MCF 10A (cell line): ENCODE measurements around the gene CCNH. TPM values are rescaled to one million over a fixed set of nuclear protein-coding genes. Genes with fewer than 3 reads are reported as not detected.
A peak's percentile ranks its signal among the peaks of the same experiment; 100 is the strongest.

Source experiments
- BruUV-seq: library from RNA; stranded (reverse); fragments of 400-500 nt; replicated peaks from 2 replicates; lab custom pipeline; 2021; lab: Mats Ljungman, UMichigan
- CTCF ChIA-PET: fragments of 300-600 bp; sonication (Branson Sonifier 250); formaldehyde crosslinking; extraction: SDS; loops from one replicate; lab custom pipeline; 2021; ENCODE audit warnings: antibody characterized with exemption, inconsistent platforms; lab: Yijun Ruan, JAX
- POLR2A ChIA-PET: fragments of 300-600, 350-650 bp; sonication (Branson Sonifier 250); formaldehyde crosslinking; extraction: SDS; loops from one replicate; lab custom pipeline; 2020; ENCODE audit warnings: antibody characterized with exemption, inconsistent platforms; lab: Yijun Ruan, JAX
- DNase-seq: peaks from one replicate; pipeline ENCODE4 v3.0.0-alpha.2; 2018; ENCODE audit not compliant: unreplicated experiment
- H3K27ac Mint-ChIP-seq: one replicate; pipeline ENCODE4 v1.8.0; 2022; ENCODE audit warnings: mild to moderate bottlenecking, low read depth, mixed read lengths; ENCODE audit not compliant: unreplicated experiment
- H3K27me3 Mint-ChIP-seq: one replicate; pipeline ENCODE4 v1.8.0; 2022; ENCODE audit warnings: mixed read lengths; ENCODE audit not compliant: insufficient read depth, unreplicated experiment
- H3K36me3 Mint-ChIP-seq: one replicate; pipeline ENCODE4 v1.8.0; 2022; ENCODE audit warnings: mild to moderate bottlenecking, moderate library complexity, mixed read lengths; ENCODE audit not compliant: insufficient read depth, unreplicated experiment
- H3K4me1 Mint-ChIP-seq: one replicate; pipeline ENCODE4 v1.8.0; 2022; ENCODE audit warnings: mixed read lengths; ENCODE audit not compliant: insufficient read depth, unreplicated experiment
- H3K4me3 Mint-ChIP-seq: one replicate; pipeline ENCODE4 v1.8.0; 2022; ENCODE audit warnings: mild to moderate bottlenecking, moderate library complexity, mixed read lengths; ENCODE audit not compliant: unreplicated experiment
- H3K9me3 Mint-ChIP-seq: one replicate; pipeline ENCODE4 v1.8.0; 2022; ENCODE audit warnings: mixed read lengths; ENCODE audit not compliant: unreplicated experiment
- CTCF ChIP-seq: fragments of 200-600 bp; IDR thresholded peaks from one replicate; pipeline ENCODE4 v1.8.0; 2022; ENCODE audit warnings: antibody characterized with exemption, mild to moderate bottlenecking; ENCODE audit not compliant: unreplicated experiment
- intact Hi-C: fragments of 100-400 bp; cut with micrococcal nuclease; formaldehyde crosslinking; loops from 2 replicates; pipeline ENCODE4 v1.14.1; 2022
- total RNA-seq: library from RNA; stranded (reverse); gene quantifications from 2 replicates; pipeline ENCODE4 v1.2.3, GENCODE V29; 2022

The CCNH gene
- total RNA-seq, 1 experiment from 2014 or later: 51.5 TPM

GRCh38 chr5:87423755-87424154 lies 11.0 kb upstream of the CCNH start:
- CTCF ChIA-PET: interaction anchor here (0.6 to 1.0 kb wide), 3 partner anchors 143 to 1257 kb away, joined by 3 to 4 read pairs (median 3); no protein-coding TSS in a partner anchor

GRCh38 chr5:87421307-87421706 lies 8.6 kb upstream of the CCNH start:
- no peaks in the 10 kb centered on the region for H3K27me3 Mint-ChIP-seq
- DNase-seq: peak; percentile 54
- BruUV-seq: no TSS peak
- peaks cover 12% of the 10 kb centered on the region for H3K4me1 Mint-ChIP-seq
- no peak for TF ChIP-seq CTCF
- intact Hi-C loops: loop anchor here (10.0 kb wide), 2 partner anchors 203 to 1273 kb away; no protein-coding TSS in a partner anchor
- H3K27ac Mint-ChIP-seq: no peak overlapping the region
- ChIA-PET CTCF (interaction anchor here (0.5 to 1.1 kb wide), 4 partner anchors 8 to 1259 kb away, joined by 3 to 4 read pairs (median 4); no protein-coding TSS in a partner anchor), POLR2A (interaction anchor here (1.9 kb wide), 1 partner anchor 9 kb away, joined by 11 read pairs; the partner anchor contains the start of gene CCNH)
- peaks cover 6% of the 10 kb centered on the region for H3K36me3 Mint-ChIP-seq
- peaks cover 5% of the 10 kb centered on the region for H3K9me3 Mint-ChIP-seq
- no peak overlapping the region for H3K4me3 Mint-ChIP-seq

More at GRCh38 chr5:87423755-87424154, 11.0 kb upstream of the CCNH start:
- Mint-ChIP-seq H3K9me3 (peaks cover 5% of the 10 kb centered on the region), H3K4me3 (no peak overlapping the region), H3K27me3 (no peaks in the 10 kb centered on the region), H3K4me1 (peaks cover 12% of the 10 kb centered on the region), H3K36me3 (peaks cover 6% of the 10 kb centered on the region), H3K27ac (no peak overlapping the region)
- BruUV-seq: no TSS peak
- intact Hi-C loops: loop anchor here (10.0 kb wide), 2 partner anchors 201 to 1271 kb away; no protein-coding TSS in a partner anchor
- TF ChIP-seq CTCF: no peak
- POLR2A ChIA-PET: no interaction called here
- DNase-seq: no peak

- peaks cover 5% of the 10 kb centered on the region for H3K9me3 Mint-ChIP-seq
- H3K4me1 Mint-ChIP-seq: peaks cover 11% of the 10 kb centered on the region
- H3K27ac Mint-ChIP-seq: no peak overlapping the region
- no peaks in the 10 kb centered on the region for H3K27me3 Mint-ChIP-seq
- no peak for TF ChIP-seq CTCF
- intact Hi-C loops: no loop called here
- BruUV-seq: no TSS peak
- DNase-seq: no peak
- H3K36me3 Mint-ChIP-seq: no peaks in the 10 kb centered on the region
- CTCF ChIA-PET: no interaction called here
- no peak overlapping the region for H3K4me3 Mint-ChIP-seq
- POLR2A ChIA-PET: no interaction called here
Observed at GRCh38 chr5:87418506-87418905, 5.8 kb upstream of the CCNH start.

- TF ChIP-seq CTCF: no peak
- peak overlapping the region; percentile 95 for H3K27ac Mint-ChIP-seq
- H3K36me3 Mint-ChIP-seq: peaks cover 33% of the 10 kb centered on the region
- H3K4me1 Mint-ChIP-seq: peaks cover 20% of the 10 kb centered on the region
- peak overlapping the region; percentile 85 for H3K4me3 Mint-ChIP-seq
- BruUV-seq: TSS peak; percentile 77
- DNase-seq: no peak
- intact Hi-C loops: loop anchor here (5.0 kb wide), 1 partner anchor 796 kb away; the partner anchor contains the start of gene COX7C
- ChIA-PET CTCF (interaction anchor here (0.9 to 1.1 kb wide), 2 partner anchors 12 to 142 kb away, joined by 4 read pairs; no protein-coding TSS in a partner anchor), POLR2A (interaction anchor here (1.1 to 2.9 kb wide), 7 partner anchors 8 to 336 kb away, joined by 3 to 18 read pairs (median 7); partner anchors contain the start of gene RASA1)
- H3K9me3 Mint-ChIP-seq: no peaks in the 10 kb centered on the region
- no peaks in the 10 kb centered on the region for H3K27me3 Mint-ChIP-seq
Observed at GRCh38 chr5:87413343-87413645, 564 bp upstream of the CCNH start.
